ENCODE measurements around the gene MYL10. TPM values are rescaled to one million over a fixed set of nuclear protein-coding genes. Genes with fewer than 3 reads are reported as not detected.

MYL10 gene
- total RNA-seq, 1 donor from 2014 or later = not detected

DNA sequence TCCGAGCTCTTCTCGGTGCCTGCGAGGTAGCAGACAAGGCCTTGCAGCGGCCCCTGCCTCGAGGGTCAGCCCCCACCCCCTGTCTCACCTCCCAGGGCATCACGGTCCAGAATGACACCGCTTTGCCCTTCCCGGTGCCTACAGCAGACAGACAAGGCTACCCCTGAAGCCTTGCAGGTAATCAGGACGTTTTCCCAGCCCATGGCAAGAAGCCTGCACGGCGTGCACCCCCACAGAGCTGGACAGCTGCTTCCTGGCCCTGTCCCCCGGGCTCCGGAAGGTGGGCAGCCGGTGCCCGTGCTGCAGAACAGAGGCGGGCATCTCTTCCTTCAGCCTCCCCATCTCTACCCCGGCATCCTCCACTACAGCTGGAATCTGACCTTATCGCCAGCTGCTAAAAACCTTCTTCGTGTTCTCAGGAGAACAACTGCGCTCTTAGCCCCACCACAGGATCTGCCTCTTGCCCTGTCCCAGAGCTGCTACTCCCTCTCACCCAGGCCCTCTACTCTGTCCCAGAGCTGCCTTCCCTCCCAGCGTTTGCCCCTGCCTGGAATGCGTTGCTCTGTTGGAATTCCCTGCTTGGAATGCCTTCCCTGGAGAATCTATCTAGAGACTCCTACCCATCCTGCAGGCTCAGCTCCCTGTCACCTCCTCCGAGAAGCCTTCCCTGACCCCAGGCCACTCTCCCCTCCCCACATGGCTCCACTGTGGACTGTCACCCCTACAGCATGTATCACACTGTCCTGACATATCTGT, 4.7 kb downstream of the MYL10 start:
- H3K27ac Mint-ChIP-seq = no peak overlapping the region
- peaks cover 3% of the 10 kb centered on the region for H3K27me3 Mint-ChIP-seq (ENCODE audit: insufficient read depth)
- no peak overlapping the region for H3K4me3 Mint-ChIP-seq
- no peak for DNase-seq (ENCODE audit: low spot score)
- intact Hi-C loops (cut with micrococcal nuclease) = no loop called here
- H3K9me3 Mint-ChIP-seq = no peaks in the 10 kb centered on the region
- no peaks in the 10 kb centered on the region for H3K4me1 Mint-ChIP-seq (ENCODE audit: low read depth)
- H3K36me3 Mint-ChIP-seq (ENCODE audit: low read depth) = no peaks in the 10 kb centered on the region

- H3K9me3 Mint-ChIP-seq = no peaks in the 10 kb centered on the region
- H3K36me3 Mint-ChIP-seq (ENCODE audit: low read depth) = no peaks in the 10 kb centered on the region
- H3K27me3 Mint-ChIP-seq (ENCODE audit: insufficient read depth) = peaks cover 3% of the 10 kb centered on the region
- no peak overlapping the region for H3K27ac Mint-ChIP-seq
- DNase-seq (ENCODE audit: low spot score) = no peak
- intact Hi-C loops (cut with micrococcal nuclease) = no loop called here
- no peak overlapping the region for H3K4me3 Mint-ChIP-seq
- H3K4me1 Mint-ChIP-seq (ENCODE audit: low read depth) = no peaks in the 10 kb centered on the region
These were observed 6.4 kb downstream of the MYL10 start for GRCh38 chr7:101622609-101623173.

- no peaks in the 10 kb centered on the region for H3K9me3 Mint-ChIP-seq
- no peak overlapping the region for H3K27ac Mint-ChIP-seq
- no peak for DNase-seq (ENCODE audit: low spot score)
- no peaks in the 10 kb centered on the region for H3K36me3 Mint-ChIP-seq (ENCODE audit: low read depth)
- peaks cover 3% of the 10 kb centered on the region for H3K27me3 Mint-ChIP-seq (ENCODE audit: insufficient read depth)
- H3K4me3 Mint-ChIP-seq = no peak overlapping the region
- intact Hi-C loops (cut with micrococcal nuclease) = no loop called here
- no peaks in the 10 kb centered on the region for H3K4me1 Mint-ChIP-seq (ENCODE audit: low read depth)
These were observed 8.1 kb downstream of the MYL10 start for GRCh38 chr7:101620991-101621390.

GRCh38 chr7:101620395-101620794, 8.7 kb downstream of the MYL10 start:
- Mint-ChIP-seq H3K9me3 (no peaks in the 10 kb centered on the region), H3K4me3 (no peak overlapping the region), H3K27ac (no peak overlapping the region), H3K4me1 (ENCODE audit: low read depth) (no peaks in the 10 kb centered on the region), H3K36me3 (ENCODE audit: low read depth) (no peaks in the 10 kb centered on the region), H3K27me3 (ENCODE audit: insufficient read depth) (peaks cover 3% of the 10 kb centered on the region)
- no peak for DNase-seq (ENCODE audit: low spot score)
- intact Hi-C loops (cut with micrococcal nuclease) = no loop called here

DNA sequence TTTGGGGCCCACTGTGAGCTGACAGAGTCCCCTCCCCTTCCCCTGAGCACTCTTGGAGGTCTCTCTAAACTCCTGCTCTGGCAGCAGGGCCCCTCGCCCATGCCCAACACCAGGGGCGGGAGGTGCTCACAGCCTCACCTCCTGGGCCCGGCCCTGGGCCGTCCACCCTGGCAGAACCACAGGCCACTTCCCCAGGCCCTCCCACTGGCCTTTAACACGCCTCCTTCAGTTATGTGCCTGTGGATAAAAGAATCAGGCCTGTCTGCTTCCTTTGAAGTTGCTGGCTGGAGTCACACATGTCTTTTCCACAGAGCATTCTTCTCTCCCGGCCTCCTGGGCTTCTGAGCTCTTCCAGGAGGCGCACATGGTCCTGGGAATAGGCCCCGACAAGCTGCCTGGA, 10.2 kb downstream of the MYL10 start:
- no peak overlapping the region for H3K4me3 Mint-ChIP-seq
- intact Hi-C loops (cut with micrococcal nuclease) = no loop called here
- DNase-seq (ENCODE audit: low spot score) = no peak
- H3K4me1 Mint-ChIP-seq (ENCODE audit: low read depth) = no peaks in the 10 kb centered on the region
- H3K27me3 Mint-ChIP-seq (ENCODE audit: insufficient read depth) = no peaks in the 10 kb centered on the region
- no peaks in the 10 kb centered on the region for H3K36me3 Mint-ChIP-seq (ENCODE audit: low read depth)
- no peaks in the 10 kb centered on the region for H3K9me3 Mint-ChIP-seq
- no peak overlapping the region for H3K27ac Mint-ChIP-seq

GRCh38 chr7:101618207-101618839, 10.8 kb downstream of the MYL10 start:
- no peaks in the 10 kb centered on the region for H3K9me3 Mint-ChIP-seq
- H3K27me3 Mint-ChIP-seq (ENCODE audit: insufficient read depth) = no peaks in the 10 kb centered on the region
- H3K4me1 Mint-ChIP-seq (ENCODE audit: low read depth) = no peaks in the 10 kb centered on the region
- no peak for DNase-seq (ENCODE audit: low spot score)
- intact Hi-C loops (cut with micrococcal nuclease) = no loop called here
- H3K27ac Mint-ChIP-seq = no peak overlapping the region
- H3K36me3 Mint-ChIP-seq (ENCODE audit: low read depth) = no peaks in the 10 kb centered on the region
- H3K4me3 Mint-ChIP-seq = no peak overlapping the region

- Mint-ChIP-seq H3K36me3 (ENCODE audit: low read depth) (no peaks in the 10 kb centered on the region), H3K4me3 (no peak overlapping the region), H3K4me1 (ENCODE audit: low read depth) (no peaks in the 10 kb centered on the region), H3K27ac (no peak overlapping the region), H3K27me3 (ENCODE audit: insufficient read depth) (no peaks in the 10 kb centered on the region), H3K9me3 (no peaks in the 10 kb centered on the region)
- no peak for DNase-seq (ENCODE audit: low spot score)
- intact Hi-C loops (cut with micrococcal nuclease) = no loop called here
These were observed 11.5 kb downstream of the MYL10 start for GRCh38 chr7:101617451-101618206.

GRCh38 chr7:101615446-101615845, 13.7 kb downstream of the MYL10 start:
- no peaks in the 10 kb centered on the region for H3K36me3 Mint-ChIP-seq (ENCODE audit: low read depth)
- H3K4me3 Mint-ChIP-seq = no peak overlapping the region
- no peaks in the 10 kb centered on the region for H3K9me3 Mint-ChIP-seq
- H3K4me1 Mint-ChIP-seq (ENCODE audit: low read depth) = no peaks in the 10 kb centered on the region
- intact Hi-C loops (cut with micrococcal nuclease) = no loop called here
- DNase-seq (ENCODE audit: low spot score) = no peak
- no peaks in the 10 kb centered on the region for H3K27me3 Mint-ChIP-seq (ENCODE audit: insufficient read depth)
- H3K27ac Mint-ChIP-seq = no peak overlapping the region

DNA sequence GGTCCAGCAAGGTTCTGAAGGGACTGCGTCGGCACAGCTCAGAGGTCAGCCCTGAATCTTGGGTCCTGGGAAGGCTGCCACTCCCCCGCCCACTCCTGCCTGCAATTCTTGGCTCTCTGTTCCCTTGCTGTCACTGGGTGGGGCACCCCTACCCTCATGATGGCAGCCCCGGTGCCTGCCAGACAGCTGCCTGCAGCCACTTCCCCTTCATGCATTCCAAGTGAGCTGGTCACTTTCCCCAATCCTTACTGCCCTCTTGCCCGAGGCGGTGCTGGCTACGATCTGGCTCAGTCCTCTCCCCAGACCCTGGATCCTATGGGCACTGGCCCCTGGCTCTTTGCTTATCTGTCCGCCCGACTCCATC, 14.2 kb downstream of the MYL10 start:
- Mint-ChIP-seq H3K27me3 (ENCODE audit: insufficient read depth) (no peaks in the 10 kb centered on the region), H3K36me3 (ENCODE audit: low read depth) (no peaks in the 10 kb centered on the region), H3K27ac (no peak overlapping the region), H3K9me3 (no peaks in the 10 kb centered on the region), H3K4me1 (ENCODE audit: low read depth) (no peaks in the 10 kb centered on the region), H3K4me3 (no peak overlapping the region)
- DNase-seq (ENCODE audit: low spot score) = no peak
- intact Hi-C loops (cut with micrococcal nuclease) = no loop called here

DNA sequence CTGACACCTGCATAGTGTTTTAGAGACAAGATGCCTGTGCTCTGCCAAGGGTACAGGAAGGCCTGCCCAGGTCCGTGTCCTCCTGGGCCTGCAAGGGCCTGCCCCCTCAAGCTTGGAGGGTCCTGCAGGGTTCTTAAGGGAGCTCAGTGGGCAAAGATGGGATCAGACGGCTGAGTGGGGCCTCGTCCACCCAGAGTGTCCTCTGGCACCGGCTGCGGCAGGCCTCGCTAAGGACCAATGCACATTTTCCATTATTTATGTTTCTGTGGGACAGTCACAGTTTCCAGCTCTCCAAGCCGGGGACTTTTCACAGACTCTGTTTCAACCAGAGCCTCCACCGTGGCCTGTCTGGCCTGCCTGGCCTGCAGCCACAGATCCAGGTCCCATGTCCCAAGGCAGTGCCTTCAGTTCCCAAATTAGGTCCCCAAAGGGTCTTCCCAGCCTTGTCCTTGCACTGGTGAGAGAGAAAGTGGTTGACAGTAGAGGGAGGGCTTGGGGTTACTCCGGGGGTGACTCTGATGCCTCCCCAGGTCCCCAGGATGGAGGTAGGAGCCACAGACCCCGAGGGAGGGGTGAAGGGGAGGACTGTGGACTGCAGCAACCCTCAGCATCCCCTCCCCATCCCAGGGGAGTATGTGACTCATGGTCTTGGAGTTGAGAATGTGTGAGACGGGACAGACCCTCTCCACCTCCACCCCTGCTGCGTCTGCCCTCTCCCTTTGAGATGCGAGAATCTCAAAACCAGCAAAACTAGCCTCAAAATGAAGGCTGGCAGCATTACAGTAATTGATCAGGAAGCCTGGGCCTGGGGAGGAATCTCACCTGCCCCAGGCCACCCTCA, 14.8 kb downstream of the MYL10 start:
- Mint-ChIP-seq H3K4me3 (no peak overlapping the region), H3K27me3 (ENCODE audit: insufficient read depth) (no peaks in the 10 kb centered on the region), H3K36me3 (ENCODE audit: low read depth) (no peaks in the 10 kb centered on the region), H3K4me1 (ENCODE audit: low read depth) (no peaks in the 10 kb centered on the region), H3K9me3 (no peaks in the 10 kb centered on the region), H3K27ac (no peak overlapping the region)
- intact Hi-C loops (cut with micrococcal nuclease) = no loop called here
- DNase-seq (ENCODE audit: low spot score) = no peak

GRCh38 chr7:101612885-101613515, 16.1 kb downstream of the MYL10 start:
- no peak overlapping the region for H3K4me3 Mint-ChIP-seq

More at GRCh38 chr7:101612885-101613515, 16.1 kb downstream of the MYL10 start:
- intact Hi-C loops (cut with micrococcal nuclease) = no loop called here
- Mint-ChIP-seq H3K27ac (no peak overlapping the region), H3K4me1 (ENCODE audit: low read depth) (no peaks in the 10 kb centered on the region), H3K36me3 (ENCODE audit: low read depth) (no peaks in the 10 kb centered on the region), H3K9me3 (no peaks in the 10 kb centered on the region), H3K27me3 (ENCODE audit: insufficient read depth) (peaks cover under 1% of the 10 kb centered on the region)
- no peak for DNase-seq (ENCODE audit: low spot score)
